Skeletal muscle tissue (tissue), 4 donors: ENCODE results near the gene UPK2. TPM values are rescaled to one million over a fixed set of nuclear protein-coding genes. Genes with fewer than 3 reads are reported as not detected.

ENCODE experiments used
- H3K27ac ChIP-seq: one replicate; pipeline ENCODE4 v1.7.0; 2013; ENCODE audit warnings: mild to moderate bottlenecking, low read depth, low read length, inconsistent platforms
- H3K27me3 ChIP-seq, 3 donors: one replicate each; pipeline ENCODE4 v1.7.0; 2013; ENCODE audit warnings: low read length in 3 of 3; ENCODE audit not compliant: control insufficient read depth in 3 of 3, insufficient read depth in 3 of 3
- H3K36me3 ChIP-seq, 3 donors: one replicate each; pipeline ENCODE4 v1.7.0; 2013; ENCODE audit warnings: low read length in 3 of 3; ENCODE audit not compliant: control insufficient read depth in 3 of 3, insufficient read depth in 3 of 3
- H3K4me1 ChIP-seq, 3 donors: one replicate each; pipeline ENCODE4 v1.7.0; 2013; ENCODE audit warnings: low read length in 3 of 3, mild to moderate bottlenecking in 3 of 3; ENCODE audit not compliant: control insufficient read depth in 3 of 3, insufficient read depth in 3 of 3
- H3K4me3 ChIP-seq, 3 donors: one replicate each; pipeline ENCODE4 v1.7.0; 2013; ENCODE audit warnings: low read length in 3 of 3
- H3K9ac ChIP-seq, 3 donors: one replicate each; pipeline ENCODE4 v1.7.0; 2013; ENCODE audit warnings: low read length in 3 of 3, mild to moderate bottlenecking in 3 of 3, moderate library complexity in 2 of 3, low read depth in 1 of 3
- H3K9me3 ChIP-seq, 3 donors: one replicate each; pipeline ENCODE4 v1.7.0; 2013; ENCODE audit warnings: low read length in 3 of 3; ENCODE audit not compliant: control insufficient read depth in 3 of 3
- total RNA-seq: library from RNA; depleted of rRNA; stranded (reverse); fragments of >200 nt; gene quantifications from one replicate; pipeline ENCODE4 v1.2.3, GENCODE V29; 2014
- donor health status: Osteomylitis.

UPK2 gene
- not detected for total RNA-seq

GRCh38 chr11:118956094-118956846 lies at the start of gene UPK2:
Gene UPK2, plus strand, starts transcription at chr11:118956298. Its CDS starts 53 bp downstream, at chr11:118956351.
- Histone ChIP-seq H3K4me1 (peaks cover 0 to 6% (median 0%) of the 10 kb centered on the region in 3 donors), H3K27me3 (peaks cover 0 to 7% (median 4%) of the 10 kb centered on the region in 3 donors), H3K4me3 (no peak within 1 kb of the TSS), H3K9ac (no peak within 1 kb of the TSS), H3K9me3 (no peaks in the 10 kb centered on the region), H3K36me3 (no peaks in the 10 kb centered on the region), H3K27ac (no peak within 1 kb of the TSS)

GRCh38 chr11:118907051-118908042 lies 48.8 kb upstream of the UPK2 start:
- Histone ChIP-seq H3K4me1 (peaks cover 47 to 55% (median 54%) of the 10 kb centered on the region in 3 donors), H3K4me3 (peak overlapping the region in 1 of 3 donors; percentile 29), H3K27ac (peak overlapping the region; percentile 48), H3K9ac (peak overlapping the region in 2 of 3 donors; percentile 11 to 81), H3K27me3 (no peaks in the 10 kb centered on the region), H3K36me3 (peaks cover 28 to 32% (median 29%) of the 10 kb centered on the region in 3 donors), H3K9me3 (no peaks in the 10 kb centered on the region)

GRCh38 chr11:118908264-118908663 lies 47.8 kb upstream of the UPK2 start:
- H3K27me3 ChIP-seq: no peaks in the 10 kb centered on the region
- no peaks in the 10 kb centered on the region for H3K9me3 ChIP-seq
- H3K4me1 ChIP-seq: peaks cover 57 to 64% (median 63%) of the 10 kb centered on the region in 3 donors
- peaks cover 24 to 31% (median 26%) of the 10 kb centered on the region in 3 donors for H3K36me3 ChIP-seq
- H3K9ac ChIP-seq: peak overlapping the region in 2 of 3 donors; percentile 65 to 81
- H3K27ac ChIP-seq: peak overlapping the region; percentile 99
- peak overlapping the region in 2 of 3 donors; percentile 4 to 45 for H3K4me3 ChIP-seq

GRCh38 chr11:118908901-118909618 lies 47.0 kb upstream of the UPK2 start:
- Histone ChIP-seq H3K27ac (peak overlapping the region; percentile 99), H3K4me3 (peak overlapping the region; percentile 60 to 73 (median 72)), H3K9ac (peak overlapping the region; percentile 87 to 92 (median 88)), H3K36me3 (peaks cover 19 to 24% (median 20%) of the 10 kb centered on the region in 3 donors), H3K9me3 (no peaks in the 10 kb centered on the region), H3K4me1 (peaks cover 63 to 71% (median 70%) of the 10 kb centered on the region in 3 donors), H3K27me3 (no peaks in the 10 kb centered on the region)

- Histone ChIP-seq H3K4me1 (peaks cover 70 to 78% (median 77%) of the 10 kb centered on the region in 3 donors), H3K9me3 (no peaks in the 10 kb centered on the region), H3K27ac (peak overlapping the region; percentile 99), H3K36me3 (peaks cover 14 to 21% (median 16%) of the 10 kb centered on the region in 3 donors), H3K27me3 (no peaks in the 10 kb centered on the region), H3K9ac (peak overlapping the region; percentile 87 to 92 (median 88)), H3K4me3 (peak overlapping the region; percentile 60 to 73 (median 70))
Measured at GRCh38 chr11:118909619-118910308, 46.3 kb upstream of the UPK2 start.

GRCh38 chr11:118910309-118911112 lies 45.6 kb upstream of the UPK2 start:
- peak overlapping the region; percentile 87 to 92 (median 88) for H3K9ac ChIP-seq
- peaks cover 77 to 85% (median 84%) of the 10 kb centered on the region in 3 donors for H3K4me1 ChIP-seq
- H3K27ac ChIP-seq: peak overlapping the region; percentile 99
- peaks cover 12 to 17% (median 14%) of the 10 kb centered on the region in 3 donors for H3K36me3 ChIP-seq
- no peaks in the 10 kb centered on the region for H3K27me3 ChIP-seq
- no peaks in the 10 kb centered on the region for H3K9me3 ChIP-seq
- peak overlapping the region; percentile 60 to 73 (median 70) for H3K4me3 ChIP-seq

GRCh38 chr11:118911113-118911879 lies 44.8 kb upstream of the UPK2 start:
- H3K4me3 ChIP-seq: peak overlapping the region; percentile 48 to 54 (median 53)
- peaks cover 85 to 93% (median 92%) of the 10 kb centered on the region in 3 donors for H3K4me1 ChIP-seq
- no peaks in the 10 kb centered on the region for H3K27me3 ChIP-seq
- H3K9ac ChIP-seq: peak overlapping the region; percentile 23 to 76 (median 75)
- H3K27ac ChIP-seq: peak overlapping the region; percentile 99
- peaks cover 6 to 12% (median 10%) of the 10 kb centered on the region in 3 donors for H3K36me3 ChIP-seq
- H3K9me3 ChIP-seq: no peaks in the 10 kb centered on the region
